Heart left ventricle (tissue), 16 donors: Measurements from ENCODE around the gene RAB1B. TPM values are rescaled to one million over a fixed set of nuclear protein-coding genes. Genes with fewer than 3 reads are reported as not detected.

Source experiments
- ATAC-seq, 4 donors: fragments of 200-7000 bp; cut with Tn5 transposase; one replicate each; pipeline ENCODE4 v1.9.1; 2020 to 2022; ENCODE audit warnings: moderate library complexity in 4 of 4, mild to moderate bottlenecking in 3 of 4, moderate number of reproducible peaks in 1 of 4
- DNase-seq, 5 donors: peaks; one replicate each; pipeline ENCODE4 v3.0.0-alpha.2; 2020
- H3K27ac ChIP-seq, 12 donors: fragments of 200-600 bp; sonication (generic) in 4 of 12; one replicate each; pipeline versions ENCODE4 v1.5.0 to v1.8.0; 2016 to 2022; ENCODE audit warnings: mild to moderate bottlenecking in 2 of 12
- H3K27me3 ChIP-seq, 9 donors: fragments of 200-600 bp; sonication (generic) in 2 of 9; one replicate each; pipeline versions ENCODE4 v1.5.1 to v1.8.0; 2016 to 2022; ENCODE audit warnings: mild to moderate bottlenecking in 3 of 9
- H3K36me3 ChIP-seq, 9 donors: fragments of 200-600 bp; sonication (generic) in 2 of 9; one replicate each; pipeline versions ENCODE4 v1.5.0 to v1.8.0; 2018 to 2022; ENCODE audit warnings: mild to moderate bottlenecking in 2 of 9
- H3K4me1 ChIP-seq, 12 donors: fragments of 200-600 bp; sonication (generic) in 4 of 12; one replicate each; pipeline versions ENCODE4 v1.5.0 to v1.8.0; 2016 to 2022; ENCODE audit warnings: mild to moderate bottlenecking in 3 of 12
- H3K4me3 ChIP-seq, 12 donors: fragments of 200-600 bp; sonication (generic) in 4 of 12; one replicate each; pipeline versions ENCODE4 v1.5.0 to v1.8.0; 2017 to 2022; ENCODE audit warnings: mild to moderate bottlenecking in 9 of 12, moderate library complexity in 4 of 12
- H3K9me3 ChIP-seq, 12 donors: fragments of 200-600 bp; sonication (generic) in 4 of 12; one replicate each; pipeline versions ENCODE4 v1.5.0 to v1.8.0; 2016 to 2022; ENCODE audit warnings: mild to moderate bottlenecking in 1 of 12
- CTCF ChIP-seq, 12 donors: fragments of 200-600 bp; sonication (generic) in 4 of 12; IDR thresholded peaks; one replicate each; pipeline versions ENCODE4 v1.5.0 to v1.8.0; 2018 to 2022; ENCODE audit warnings: antibody characterized with exemption in 12 of 12, mild to moderate bottlenecking in 5 of 12
- POLR2A ChIP-seq, 2 donors: fragments of 450-650 bp; IDR thresholded peaks; one replicate each; pipeline ENCODE4 v1.6.1; 2017; ENCODE audit warnings: antibody characterized with exemption in 2 of 2, mild to moderate bottlenecking in 2 of 2, moderate library complexity in 2 of 2
- WGBS, 4 donors: extraction: QIAGEN DNeasy Blood & Tissue Kit in 2 of 4; methylation state at CpG; one replicate each; pipeline versions ENCODE4 v1.1.5 to v1.1.7; 2013 to 2018; 5-methylcytosine and 5-hydroxymethylcytosine counted together
- intact Hi-C, 10 donors: fragments of 100-400 bp; cut with DNase I; formaldehyde crosslinking; loops; one replicate each; pipeline versions ENCODE4 v1.11.1 to v1.14.2; 2022
- polyA plus RNA-seq, 2 donors: library from polyadenylated mRNA; stranded (reverse); fragments of 200-250 nt; gene quantifications; one replicate each; pipeline ENCODE4 v1.2.3, GENCODE V29; 2013
- total RNA-seq, 9 donors: library from RNA; depleted of rRNA in 2 of 9; stranded (reverse); fragments of >200 nt in 2 of 9; fragmentation: NEBNext Ultra II Directional in 3 of 9; extraction: Animal tissue kit (Norgen Biotek cat#: 25700) in 3 of 9; gene quantifications; one replicate each; pipeline versions ENCODE4 v1.1.0 to v1.2.4, GENCODE V29; 2016 to 2023
- donor health status: ischemic (EF 13 %, LVEDD 7.1; RV severe dilation, severe dysfunction).
- donor health status: healthy with polysubstance abuse.
- donor health status: DM: no; HTN: yes; CAD: no.
- donor health status: DM: no; HTN: no; CAD: no.
- donor health status: ischemic (EF 25% LVEDD 6.9; RV normal size, moderate dysfunction).
- donor health status: ischemic (EF 25% LVEDD 5.7; RV mildly dilated, moderate dysfunction).
- donor health status: healthy.
- donor health status: DM: yes; HTN: yes; CAD: no.
- donor health status: ischemic (EF 35%, LVEDD 5.7; RV mildly dilated, moderate dysfunction).
- donor health status: nonischemic (EF 11% LVEDD 7.7; RV severe dilation, severe dysfunction).
- donor health status: DM: yes; HTN: yes; CAD: no.
- donor health status: PGD.
- donor health status: ischemic (EF 29% LVEDD 5.4; RV normal size, mild dysfunction).
- donor health status: nonischemic (EF 23%, LVEDD 6.1; RV moderate dilation, normal function).

Gene RAB1B
- total and polyA plus RNA-seq, 11 donors = 111 to 178 (median 135) TPM

GRCh38 chr11:66238786-66239413, 29.5 kb upstream of the RAB1B start:
- Histone ChIP-seq H3K4me3 (no peak overlapping the region), H3K9me3 (no peaks in the 10 kb centered on the region), H3K4me1 (peaks cover 0 to 10% (median 3%) of the 10 kb centered on the region in 12 donors), H3K27me3 (no peaks in the 10 kb centered on the region), H3K36me3 (peaks cover 0 to 98% (median 87%) of the 10 kb centered on the region in 9 donors), H3K27ac (no peak overlapping the region)
- TF ChIP-seq POLR2A (IDR thresholded peaks at IDR 0.05) = no peak
- TF ChIP-seq CTCF (IDR thresholded peaks at IDR 0.05) = no peak
- DNase-seq (no peak), ATAC-seq (no peak)
- 84 to 92% (median 85%) methylated on average over 17 of the region's 17 CpGs for WGBS, 4 donors
- intact Hi-C loops = no loop called here

GRCh38 chr11:66239511-66239910, 28.9 kb upstream of the RAB1B start:
- H3K4me1 ChIP-seq = peaks cover 0 to 10% (median 3%) of the 10 kb centered on the region in 12 donors
- DNase-seq (no peak), ATAC-seq (no peak)
- TF ChIP-seq CTCF (IDR thresholded peaks at IDR 0.05) = no peak
- no peak for TF ChIP-seq POLR2A (IDR thresholded peaks at IDR 0.05)
- no peaks in the 10 kb centered on the region for H3K9me3 ChIP-seq
- intact Hi-C loops = no loop called here
- H3K4me3 ChIP-seq = no peak overlapping the region
- 86 to 92% (median 88%) methylated on average over 3 of the region's 3 CpGs for WGBS, 4 donors
- H3K36me3 ChIP-seq = peaks cover 0 to 98% (median 82%) of the 10 kb centered on the region in 9 donors
- no peak overlapping the region for H3K27ac ChIP-seq
- H3K27me3 ChIP-seq = no peaks in the 10 kb centered on the region

GRCh38 chr11:66239998-66240780, 28.2 kb upstream of the RAB1B start:
- no peak overlapping the region for H3K4me3 ChIP-seq
- intact Hi-C loops = no loop called here
- DNase-seq = no peak
- TF ChIP-seq POLR2A (IDR thresholded peaks at IDR 0.05) = no peak
- no peak for TF ChIP-seq CTCF (IDR thresholded peaks at IDR 0.05)
- no peaks in the 10 kb centered on the region for H3K27me3 ChIP-seq
- H3K4me1 ChIP-seq = peaks cover 0 to 10% (median 3%) of the 10 kb centered on the region in 12 donors
- no peak for ATAC-seq
- no peaks in the 10 kb centered on the region for H3K9me3 ChIP-seq
- H3K36me3 ChIP-seq = peaks cover 0 to 98% (median 81%) of the 10 kb centered on the region in 9 donors
- no peak overlapping the region for H3K27ac ChIP-seq
- 87 to 92% (median 88%) methylated on average over 24 to 25 of the region's 25 CpGs for WGBS, 4 donors

- no peaks in the 10 kb centered on the region for H3K27me3 ChIP-seq
- H3K4me1 ChIP-seq = peaks cover 0 to 10% (median 3%) of the 10 kb centered on the region in 12 donors
- H3K36me3 ChIP-seq = peaks cover 0 to 94% (median 75%) of the 10 kb centered on the region in 9 donors
- TF ChIP-seq POLR2A (IDR thresholded peaks at IDR 0.05) = no peak
- no peak for TF ChIP-seq CTCF (IDR thresholded peaks at IDR 0.05)
- ATAC-seq (no peak), DNase-seq (no peak)
- no peak overlapping the region for H3K27ac ChIP-seq
- no peaks in the 10 kb centered on the region for H3K9me3 ChIP-seq
- no peak overlapping the region for H3K4me3 ChIP-seq
- intact Hi-C loops = no loop called here
- whole genome bisulfite sequencing, 4 donors = 87 to 89% (median 89%) methylated on average over 9 of the region's 9 CpGs
Observed at GRCh38 chr11:66240781-66241136, 27.7 kb upstream of the RAB1B start.
